Measurements from ENCODE around the gene DLG3.
"Not testable (repeated sequence)": the region's sequence is repeated elsewhere in the genome, so short reads cannot be mapped to it uniquely, and the experiment has no call there.

The DLG3 gene

DNA sequence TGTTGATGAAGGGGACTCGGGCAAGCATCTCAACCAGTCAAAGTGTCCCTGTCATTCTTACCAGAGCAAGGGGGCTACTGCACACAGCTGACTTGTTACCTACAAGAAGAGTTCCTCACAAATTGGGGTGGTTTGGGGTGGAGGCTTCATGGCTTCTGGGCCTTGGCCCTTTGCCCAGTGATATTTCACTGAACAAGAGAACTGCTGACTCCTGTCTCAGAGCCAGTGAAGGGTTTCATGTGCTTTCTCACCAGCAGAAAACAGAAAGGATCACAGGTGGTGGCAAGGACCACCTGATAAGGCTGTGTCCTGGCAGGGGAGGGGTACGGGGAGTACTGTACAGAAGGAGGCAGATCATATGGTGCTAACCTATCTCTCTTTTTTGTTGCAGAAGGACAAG lies 53.5 kb downstream of the DLG3 start:
- TF ChIP-seq, protein P1, sequence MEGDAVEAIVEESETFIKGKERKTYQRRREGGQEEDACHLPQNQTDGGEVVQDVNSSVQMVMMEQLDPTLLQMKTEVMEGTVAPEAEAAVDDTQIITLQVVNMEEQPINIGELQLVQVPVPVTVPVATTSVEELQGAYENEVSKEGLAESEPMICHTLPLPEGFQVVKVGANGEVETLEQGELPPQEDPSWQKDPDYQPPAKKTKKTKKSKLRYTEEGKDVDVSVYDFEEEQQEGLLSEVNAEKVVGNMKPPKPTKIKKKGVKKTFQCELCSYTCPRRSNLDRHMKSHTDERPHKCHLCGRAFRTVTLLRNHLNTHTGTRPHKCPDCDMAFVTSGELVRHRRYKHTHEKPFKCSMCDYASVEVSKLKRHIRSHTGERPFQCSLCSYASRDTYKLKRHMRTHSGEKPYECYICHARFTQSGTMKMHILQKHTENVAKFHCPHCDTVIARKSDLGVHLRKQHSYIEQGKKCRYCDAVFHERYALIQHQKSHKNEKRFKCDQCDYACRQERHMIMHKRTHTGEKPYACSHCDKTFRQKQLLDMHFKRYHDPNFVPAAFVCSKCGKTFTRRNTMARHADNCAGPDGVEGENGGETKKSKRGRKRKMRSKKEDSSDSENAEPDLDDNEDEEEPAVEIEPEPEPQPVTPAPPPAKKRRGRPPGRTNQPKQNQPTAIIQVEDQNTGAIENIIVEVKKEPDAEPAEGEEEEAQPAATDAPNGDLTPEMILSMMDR (conservative IDR thresholded peaks at IDR 0.05; ENCODE audit: low read length) = no peak
- no peak for DNase-seq (ENCODE audit: low read depth)
- no peak overlapping the region for H3K4me3 ChIP-seq (ENCODE audit: low read length)

DNA sequence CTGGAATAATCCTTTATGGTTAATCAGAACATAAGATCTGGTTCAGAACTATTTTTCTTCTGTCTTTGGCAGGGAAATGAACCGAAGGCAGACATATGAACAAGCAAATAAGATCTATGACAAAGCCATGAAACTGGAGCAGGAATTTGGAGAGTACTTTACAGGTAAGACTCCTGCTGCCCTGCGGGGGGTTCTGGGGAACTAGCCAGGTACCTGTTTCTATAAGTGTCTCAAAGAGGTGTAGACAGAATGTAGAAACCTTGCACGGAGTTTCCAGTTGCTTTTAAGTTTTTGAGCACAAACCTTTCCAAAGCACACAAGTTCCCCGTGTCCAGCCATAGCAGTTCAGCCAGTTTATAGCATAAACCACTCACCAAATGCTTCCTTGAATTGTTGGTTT lies 56.2 kb downstream of the DLG3 start:
- TF ChIP-seq, protein P1 (conservative IDR thresholded peaks at IDR 0.05; ENCODE audit: low read length) = no peak
- DNase-seq (ENCODE audit: low read depth) = no peak

DNA sequence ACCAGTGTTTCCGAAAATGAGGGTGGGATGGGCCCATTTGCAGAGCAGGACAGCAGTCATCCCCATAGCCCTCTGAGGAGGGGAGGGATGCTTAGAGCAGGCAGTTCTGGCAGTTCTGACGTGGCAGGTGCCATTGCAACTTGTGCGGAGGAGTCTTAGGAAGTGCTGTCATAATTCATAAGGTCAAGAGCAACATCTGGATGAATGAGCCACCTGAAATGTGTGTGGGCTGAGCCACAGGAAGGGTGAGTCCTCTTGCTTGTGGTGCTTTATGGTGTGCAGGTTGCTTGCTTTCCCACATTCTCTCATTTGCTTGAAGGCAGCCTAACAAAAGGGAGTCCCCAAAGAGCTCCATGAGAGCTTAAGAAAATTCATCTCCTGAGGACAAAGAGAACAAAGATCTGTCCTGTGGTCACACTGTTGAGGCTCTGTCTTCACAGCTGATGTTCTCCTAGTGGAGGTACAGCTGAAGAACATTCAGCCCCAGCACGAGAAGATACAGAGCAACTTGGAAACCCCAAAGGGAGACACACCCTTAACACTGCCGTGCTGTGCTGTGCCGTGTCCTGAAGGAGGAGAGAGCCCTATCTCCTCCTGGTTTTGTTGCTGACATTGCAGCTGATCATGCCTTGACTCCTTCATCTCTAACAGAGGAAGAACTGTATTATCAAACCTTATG lies 60.3 kb downstream of the DLG3 start:
- no peak for DNase-seq (ENCODE audit: low read depth)
- no peak overlapping the region for H3K4me3 ChIP-seq (ENCODE audit: low read length)
- TF ChIP-seq, protein P1 (conservative IDR thresholded peaks at IDR 0.05; ENCODE audit: low read length) = no peak

More for the DNA sequence above, 56.2 kb downstream of the DLG3 start:
- no peak overlapping the region for H3K4me3 ChIP-seq (ENCODE audit: low read length)

DNA sequence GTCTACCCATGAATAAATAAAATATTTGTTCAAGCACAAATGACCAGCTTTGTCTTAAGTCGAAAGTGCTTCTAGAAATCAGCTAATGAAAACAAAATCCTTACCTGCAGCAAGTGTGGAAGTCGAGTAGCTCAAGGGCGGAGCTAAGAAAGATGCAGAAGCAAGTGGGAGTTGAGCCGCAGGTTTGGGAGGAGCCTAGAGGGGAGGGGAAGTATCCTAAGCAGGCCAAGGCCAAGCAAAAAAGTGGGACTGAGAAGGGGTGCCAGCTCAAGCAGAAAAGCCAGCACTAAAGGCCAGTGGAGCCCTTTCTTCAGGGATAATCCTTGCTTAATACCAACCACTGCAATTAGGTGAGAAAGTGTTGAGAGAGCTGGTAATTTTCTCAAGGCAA lies 60.8 kb downstream of the DLG3 start:
- no peak for DNase-seq (ENCODE audit: low read depth)
- TF ChIP-seq, protein P1 (conservative IDR thresholded peaks at IDR 0.05; ENCODE audit: low read length) = no peak

DNA sequence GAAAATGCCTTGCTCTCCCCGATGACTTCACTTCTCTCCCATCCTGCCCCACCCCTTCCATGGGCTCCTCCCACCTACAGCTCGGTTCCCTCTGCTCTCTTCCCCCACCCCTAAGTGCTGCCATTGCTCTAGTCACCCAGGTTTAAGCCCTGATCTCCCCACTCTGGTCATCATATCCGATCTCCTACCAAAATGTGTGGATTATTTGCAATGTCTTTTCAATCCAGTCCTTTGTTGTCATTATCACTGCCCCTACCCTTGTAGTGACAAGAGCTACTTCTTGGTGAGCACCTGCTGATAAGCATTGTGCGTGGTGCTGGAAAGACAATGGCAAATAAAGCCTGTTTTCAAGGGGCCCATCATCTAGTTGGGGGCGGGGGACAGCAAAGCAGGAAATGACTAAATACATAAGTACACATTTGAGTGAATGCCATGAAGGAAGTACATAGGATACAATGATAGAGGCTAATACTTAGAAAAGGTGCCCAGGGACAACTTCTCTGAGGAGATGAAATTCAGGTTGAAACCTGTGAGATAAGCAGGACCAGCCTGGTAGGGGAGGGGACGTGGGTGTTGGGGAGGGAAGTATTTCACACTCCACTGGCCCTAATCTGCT lies 63.8 kb downstream of the DLG3 start:
- TF ChIP-seq, protein P1 (conservative IDR thresholded peaks at IDR 0.05; ENCODE audit: low read length) = no peak
- no peak for DNase-seq (ENCODE audit: low read depth)
- H3K4me3 ChIP-seq (ENCODE audit: low read length) = no peak overlapping the region

More for the DNA sequence above, 60.8 kb downstream of the DLG3 start:
- no peak overlapping the region for H3K4me3 ChIP-seq (ENCODE audit: low read length)

DNA sequence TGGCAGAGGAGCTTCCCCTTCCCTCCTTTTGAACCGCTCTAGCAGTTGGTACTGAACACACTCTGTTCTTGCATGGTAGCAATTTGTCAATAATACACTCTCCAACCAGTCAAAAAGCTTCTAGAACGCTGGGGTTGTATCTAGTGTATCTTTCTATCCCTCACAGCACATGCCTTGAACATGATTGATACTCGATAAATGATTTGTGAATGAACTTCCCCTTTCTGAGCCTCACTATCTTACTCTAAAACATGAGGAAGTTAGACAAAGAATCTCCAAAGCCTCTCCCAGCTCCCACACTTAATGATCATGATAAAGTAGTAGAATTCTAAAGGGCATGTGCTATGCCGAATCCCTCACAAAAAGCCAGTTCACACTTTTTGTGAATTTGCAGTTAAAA lies 64.4 kb downstream of the DLG3 start:
- H3K4me3 ChIP-seq (ENCODE audit: low read length) = no peak overlapping the region
- no peak for DNase-seq (ENCODE audit: low read depth)
- TF ChIP-seq, protein P1 (conservative IDR thresholded peaks at IDR 0.05; ENCODE audit: low read length) = no peak

DNA sequence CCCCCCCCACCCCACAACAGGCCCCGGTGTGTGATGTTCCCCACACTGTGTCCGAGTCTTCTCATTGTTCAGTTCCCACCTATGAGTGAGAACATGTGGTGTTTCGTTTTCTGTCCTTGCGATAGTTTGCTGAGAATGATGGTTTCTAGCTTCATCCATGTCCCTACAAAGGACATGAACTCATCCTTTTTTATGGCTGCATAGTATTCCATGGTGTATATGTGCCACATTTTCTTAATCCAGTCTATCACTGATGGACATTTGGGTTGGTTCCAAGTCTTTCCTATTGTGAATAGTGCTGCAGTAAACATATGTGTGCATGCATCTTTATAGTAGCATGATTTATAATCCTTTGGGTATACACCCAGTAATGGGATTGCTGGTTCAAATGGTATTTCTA lies 70.6 kb downstream of the DLG3 start:
- not testable (repeated sequence) for DNase-seq (ENCODE audit: low read depth); H3K4me3 ChIP-seq (ENCODE audit: low read length)

DNA sequence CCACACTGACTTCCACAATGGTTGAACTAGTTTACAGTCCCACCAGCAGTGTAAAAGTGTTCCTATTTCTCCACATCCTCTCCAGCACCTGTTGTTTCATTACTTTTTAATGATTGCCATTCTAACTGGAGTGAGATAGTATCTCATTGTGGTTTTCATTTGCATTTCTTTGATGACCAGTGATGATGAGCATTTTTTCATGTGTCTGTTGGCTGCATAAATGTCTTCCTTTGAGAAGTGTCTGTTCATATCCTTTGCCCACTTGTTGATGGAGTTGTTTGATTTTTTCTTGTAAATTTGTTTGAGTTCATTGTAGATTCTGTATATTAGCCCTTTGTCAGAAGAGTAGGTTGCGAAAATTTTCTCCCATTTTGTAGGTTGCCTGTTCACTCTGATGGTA lies 71.1 kb downstream of the DLG3 start:
- DNase-seq (ENCODE audit: low read depth); H3K4me3 ChIP-seq (ENCODE audit: low read length): not testable (repeated sequence)

Measured in AG10803 (cell line).